Muscle layer of duodenum (tissue), 2 donors: ENCODE data around the gene CEMIP2.

ENCODE experiments used
- H3K27ac ChIP-seq: one replicate; pipeline ENCODE4 v1.7.0; 2013; ENCODE audit warnings: mild to moderate bottlenecking, low read length
- H3K27me3 ChIP-seq: one replicate; pipeline ENCODE4 v1.7.0; 2013; ENCODE audit warnings: low read depth, mild to moderate bottlenecking, control low read depth, low read length
- H3K36me3 ChIP-seq, 2 donors: one replicate each; pipeline ENCODE4 v1.7.0; 2013; ENCODE audit warnings: low read length in 2 of 2, control low read depth in 1 of 2, mild to moderate bottlenecking in 1 of 2; ENCODE audit not compliant: insufficient read depth in 2 of 2, control insufficient read depth in 1 of 2
- H3K4me1 ChIP-seq, 2 donors: one replicate each; pipeline ENCODE4 v1.7.0; 2013; ENCODE audit warnings: low read length in 2 of 2, mild to moderate bottlenecking in 2 of 2, control low read depth in 1 of 2, moderate library complexity in 1 of 2; ENCODE audit not compliant: insufficient read depth in 2 of 2, control insufficient read depth in 1 of 2
- H3K4me3 ChIP-seq, 2 donors: one replicate each; pipeline ENCODE4 v1.7.0; 2013; ENCODE audit warnings: low read length in 2 of 2, low read depth in 1 of 2, mild to moderate bottlenecking in 1 of 2
- H3K9me3 ChIP-seq, 2 donors: one replicate each; pipeline ENCODE4 v1.7.0; 2013; ENCODE audit warnings: low read length in 2 of 2, control low read depth in 1 of 2, mild to moderate bottlenecking in 1 of 2; ENCODE audit not compliant: control insufficient read depth in 1 of 2
- donor health status: healthy.

The CEMIP2 gene

DNA sequence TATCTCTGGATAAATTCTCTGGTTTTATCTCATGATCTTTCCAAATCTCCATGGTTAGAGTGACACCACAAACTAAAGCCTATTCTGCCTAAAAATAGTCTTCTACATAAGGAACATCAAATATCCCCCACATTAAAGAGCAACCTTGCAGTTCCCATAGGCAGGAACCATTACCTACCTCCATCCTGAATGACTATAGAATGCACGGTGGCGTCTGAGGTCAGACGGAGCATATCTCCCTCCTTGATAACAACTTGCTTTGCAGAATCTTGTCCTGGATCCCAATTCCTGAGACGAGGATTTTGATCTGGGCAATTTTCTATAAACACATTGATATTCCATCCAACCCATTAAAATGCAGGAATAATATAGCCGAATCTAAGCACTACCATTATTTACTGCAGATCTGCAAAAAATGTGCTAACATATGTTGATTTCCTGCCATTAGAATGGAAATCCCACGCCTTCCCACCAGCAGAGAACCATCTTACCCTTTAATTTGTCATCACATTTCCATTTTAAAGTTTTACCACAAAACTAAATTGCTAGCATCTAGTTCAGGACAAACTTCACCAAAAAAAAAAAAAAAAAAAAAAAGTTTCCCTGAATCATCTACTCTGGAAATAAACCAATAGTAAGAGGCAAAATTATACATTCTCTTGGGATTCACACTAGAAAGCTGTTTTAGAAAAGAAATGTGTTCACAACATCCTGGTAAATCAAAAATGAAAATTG is 22.1 kb downstream of the CEMIP2 start:
- Histone ChIP-seq H3K27ac (no peak overlapping the region), H3K36me3 (peaks cover 8 to 25% of the 10 kb centered on the region in 2 donors), H3K4me1 (peaks cover 0 to 3% of the 10 kb centered on the region in 2 donors), H3K4me3 (no peak overlapping the region), H3K9me3 (no peaks in the 10 kb centered on the region), H3K27me3 (no peaks in the 10 kb centered on the region)

DNA sequence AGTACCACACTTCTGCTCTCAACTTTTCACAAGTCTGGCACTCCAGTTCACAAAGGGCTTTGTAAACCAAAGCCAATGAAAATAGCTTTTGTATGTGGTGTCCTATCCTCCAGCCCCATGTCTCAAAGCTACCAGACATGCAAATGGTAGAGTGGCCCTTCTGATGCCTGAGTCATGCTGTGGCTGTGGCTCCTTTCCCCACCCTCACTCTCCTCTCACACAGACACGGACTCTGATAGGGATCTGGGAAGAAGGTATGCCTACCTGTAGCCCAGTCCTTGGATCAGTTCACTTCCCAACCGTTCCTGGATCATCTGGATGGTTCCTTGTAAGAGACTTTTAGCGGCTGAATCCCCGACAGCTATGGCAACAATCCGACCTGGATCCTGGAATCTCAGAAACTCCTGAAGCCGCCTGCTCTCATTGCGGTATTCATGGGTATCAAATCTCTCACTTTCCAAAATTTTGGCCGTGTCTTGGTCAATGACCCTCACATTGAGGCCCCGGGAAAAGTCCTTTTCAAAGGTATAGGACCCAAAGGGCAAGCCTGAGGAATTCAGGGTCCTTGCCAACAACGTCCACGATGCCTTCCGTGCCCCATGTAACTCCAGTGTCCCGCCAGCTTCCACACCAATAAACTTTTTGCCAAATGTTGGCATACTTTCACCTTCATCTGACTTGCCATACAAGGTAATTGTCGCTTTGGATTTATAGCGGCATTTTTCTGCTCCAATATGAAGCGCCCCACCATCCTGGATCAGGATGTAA is 23.4 kb downstream of the CEMIP2 start:
- Histone ChIP-seq H3K27ac (no peak overlapping the region), H3K4me1 (peaks cover 0 to 3% of the 10 kb centered on the region in 2 donors), H3K4me3 (no peak overlapping the region), H3K36me3 (peaks cover 8 to 25% of the 10 kb centered on the region in 2 donors), H3K9me3 (no peaks in the 10 kb centered on the region), H3K27me3 (no peaks in the 10 kb centered on the region)

DNA sequence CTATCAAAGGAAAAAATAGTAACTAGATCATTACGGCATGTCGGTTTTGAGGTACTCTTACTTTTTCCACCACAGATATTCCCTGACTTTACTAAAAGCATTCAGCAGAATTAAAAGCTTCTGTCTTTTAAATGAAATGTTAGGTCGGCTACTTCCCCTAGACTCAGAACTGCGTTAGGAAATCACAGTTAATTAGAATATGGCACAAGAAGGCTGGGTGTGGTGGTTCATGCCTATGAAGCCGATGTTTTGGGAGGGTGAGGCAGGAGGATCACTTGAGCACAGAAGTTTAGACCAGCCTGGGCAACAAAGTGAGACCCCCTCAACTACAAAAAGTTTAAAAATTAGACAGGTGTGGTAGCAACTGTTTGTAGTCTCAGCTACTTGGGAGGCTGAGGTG is 24.4 kb downstream of the CEMIP2 start:
- Histone ChIP-seq H3K27ac (no peak overlapping the region), H3K36me3 (peaks cover 8 to 22% of the 10 kb centered on the region in 2 donors), H3K27me3 (no peaks in the 10 kb centered on the region), H3K9me3 (no peaks in the 10 kb centered on the region), H3K4me3 (no peak overlapping the region), H3K4me1 (peaks cover 0 to 3% of the 10 kb centered on the region in 2 donors)

DNA sequence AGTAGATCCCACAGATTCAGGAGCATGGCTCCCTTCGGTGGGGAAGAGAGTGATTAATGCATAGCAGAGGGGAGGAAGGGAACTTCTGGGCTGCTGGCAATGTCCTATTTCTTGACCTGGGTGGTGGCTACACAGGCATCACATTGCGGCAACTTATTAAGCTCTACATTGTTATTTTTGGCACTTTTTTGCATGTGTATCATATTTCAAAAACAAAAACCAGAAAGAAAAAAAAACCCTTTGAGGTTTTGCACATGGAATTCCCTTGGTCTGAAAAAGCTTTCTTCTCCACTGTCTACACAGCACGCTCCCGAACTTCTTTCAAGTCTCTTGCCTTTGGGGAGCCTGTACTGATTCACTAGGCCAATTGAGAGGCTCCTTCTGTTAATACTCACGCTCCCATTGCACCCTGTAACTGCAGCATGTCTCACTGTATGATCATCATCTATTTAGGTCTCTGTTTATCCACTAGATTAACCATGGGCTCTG is 25.1 kb downstream of the CEMIP2 start:
- no peak overlapping the region for H3K27ac ChIP-seq
- H3K9me3 ChIP-seq, result no peaks in the 10 kb centered on the region
- H3K4me3 ChIP-seq, result no peak overlapping the region
- no peaks in the 10 kb centered on the region for H3K27me3 ChIP-seq
- peaks cover 0 to 3% of the 10 kb centered on the region in 2 donors for H3K4me1 ChIP-seq
- peaks cover 8 to 17% of the 10 kb centered on the region in 2 donors for H3K36me3 ChIP-seq

DNA sequence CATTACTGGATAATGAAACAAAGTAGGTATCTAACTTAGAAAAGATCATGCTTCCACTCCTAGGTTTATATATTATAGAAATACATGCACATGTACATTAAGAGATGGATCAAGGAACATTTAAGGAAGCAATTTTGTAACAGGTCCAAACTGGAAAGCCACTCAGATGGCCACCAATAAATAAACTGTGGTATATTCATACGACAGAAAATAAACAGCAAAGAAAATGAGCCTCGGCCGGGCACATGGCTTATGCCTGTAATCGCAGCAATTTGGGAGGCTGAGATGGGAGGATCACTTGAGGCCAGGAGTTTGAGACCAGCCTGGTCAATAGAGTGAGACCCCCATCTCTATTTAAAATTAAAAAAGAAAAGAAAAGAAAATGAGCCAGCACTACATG is 25.6 kb downstream of the CEMIP2 start:
- Histone ChIP-seq H3K27me3 (no peaks in the 10 kb centered on the region), H3K27ac (no peak overlapping the region), H3K36me3 (peaks cover 8 to 15% of the 10 kb centered on the region in 2 donors), H3K4me3 (no peak overlapping the region), H3K9me3 (no peaks in the 10 kb centered on the region), H3K4me1 (peaks cover 0 to 3% of the 10 kb centered on the region in 2 donors)

DNA sequence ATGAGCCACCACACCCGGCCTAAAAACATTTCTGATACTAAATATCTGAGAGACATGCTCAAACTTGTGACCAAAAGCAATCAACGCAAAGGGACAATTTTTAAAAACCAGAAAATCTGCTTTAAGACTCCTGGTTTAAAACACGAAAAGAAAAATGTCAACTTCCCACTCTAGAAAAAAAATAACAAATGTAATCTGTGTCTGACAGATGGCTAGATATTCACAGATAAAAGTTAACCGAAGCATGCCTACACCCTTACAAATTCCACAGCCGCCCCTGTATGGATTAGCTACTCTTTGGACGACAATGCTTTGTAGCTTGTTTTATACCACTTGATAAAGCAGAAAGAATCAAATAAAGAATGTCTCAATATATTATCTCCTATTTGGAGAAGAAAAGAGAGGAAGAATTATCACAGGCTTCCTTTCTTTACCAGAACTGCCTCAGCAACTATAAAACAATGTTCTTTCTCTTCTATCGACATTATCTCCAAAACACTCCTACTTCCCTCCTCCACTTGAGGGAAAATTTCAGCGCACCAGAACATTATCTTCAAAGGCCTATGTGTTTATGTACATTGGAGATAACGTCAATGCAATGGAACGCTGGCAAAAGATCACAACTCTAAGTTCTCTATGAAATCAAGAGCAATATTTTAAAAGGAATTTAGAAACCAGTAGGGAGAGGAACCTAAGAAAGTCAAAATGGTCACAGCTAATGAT is 26.2 kb downstream of the CEMIP2 start:
- H3K4me3 ChIP-seq, result no peak overlapping the region
- peaks cover 8 to 12% of the 10 kb centered on the region in 2 donors for H3K36me3 ChIP-seq
- no peaks in the 10 kb centered on the region for H3K27me3 ChIP-seq
- no peaks in the 10 kb centered on the region for H3K9me3 ChIP-seq
- H3K27ac ChIP-seq, result no peak overlapping the region
- H3K4me1 ChIP-seq, result peaks cover 0 to 3% of the 10 kb centered on the region in 2 donors

DNA sequence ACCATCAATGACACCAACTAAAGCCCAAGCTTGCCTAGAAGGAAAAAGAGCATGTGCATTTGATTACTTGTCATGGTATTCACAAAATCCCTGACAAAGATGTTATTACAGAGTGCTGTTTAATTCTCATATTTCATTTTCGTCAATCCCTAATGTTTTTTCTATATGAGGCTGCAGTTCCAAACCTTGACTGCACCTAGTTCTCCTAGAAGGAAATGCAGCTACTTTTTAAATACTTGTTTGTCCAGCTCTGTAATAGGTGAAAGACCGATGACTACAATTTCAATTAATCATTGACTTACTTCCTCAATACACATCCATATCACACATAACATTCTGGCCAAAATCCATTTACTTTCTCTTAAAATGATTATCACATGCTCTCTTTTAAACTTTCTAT is 28.1 kb downstream of the CEMIP2 start:
- Histone ChIP-seq H3K4me1 (peaks cover 0 to 3% of the 10 kb centered on the region in 2 donors), H3K27me3 (no peaks in the 10 kb centered on the region), H3K27ac (no peak overlapping the region), H3K9me3 (no peaks in the 10 kb centered on the region), H3K4me3 (no peak overlapping the region), H3K36me3 (peaks cover 13 to 17% of the 10 kb centered on the region in 2 donors)

DNA sequence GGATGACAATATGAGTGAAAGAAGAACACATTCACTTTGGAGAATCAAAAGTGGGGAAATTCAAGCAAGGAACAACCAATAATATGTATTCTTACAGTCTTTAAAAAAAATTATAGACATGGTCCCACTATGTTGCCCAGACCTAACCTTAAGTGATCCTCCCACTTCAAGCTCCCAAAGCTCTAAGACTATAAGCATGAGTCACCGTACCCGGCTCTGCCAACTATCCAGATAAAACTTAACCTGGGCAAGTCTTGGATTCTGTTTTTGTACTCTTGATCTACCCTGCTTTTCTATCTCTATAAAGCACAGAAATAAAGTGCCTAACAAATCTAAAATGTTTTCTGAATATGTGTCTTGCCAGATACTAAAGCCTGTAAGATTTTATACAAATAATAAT is 30.9 kb downstream of the CEMIP2 start:
- Histone ChIP-seq H3K27me3 (no peaks in the 10 kb centered on the region), H3K36me3 (peaks cover 9 to 18% of the 10 kb centered on the region in 2 donors), H3K4me1 (no peaks in the 10 kb centered on the region), H3K27ac (no peak overlapping the region), H3K4me3 (no peak overlapping the region), H3K9me3 (no peaks in the 10 kb centered on the region)

DNA sequence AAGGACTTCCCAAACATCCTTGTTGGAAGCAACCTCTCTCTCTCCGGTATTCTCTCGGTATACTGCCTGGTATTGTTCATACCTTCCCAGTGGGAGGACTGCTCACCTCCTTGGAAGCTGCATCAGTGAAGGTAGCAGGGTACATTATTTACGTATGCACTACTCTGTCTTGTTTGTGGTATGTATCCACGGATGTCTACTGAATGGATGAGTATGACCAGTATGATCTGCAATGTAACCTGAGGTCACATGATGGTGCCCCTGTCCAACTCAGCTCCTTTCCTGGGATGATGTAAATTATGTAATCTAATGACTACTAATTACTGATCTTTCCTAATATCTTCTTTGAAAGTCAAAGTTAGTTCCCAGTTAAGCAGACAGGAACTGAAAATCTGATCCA is 32.1 kb downstream of the CEMIP2 start:
- Histone ChIP-seq H3K9me3 (no peaks in the 10 kb centered on the region), H3K27me3 (no peaks in the 10 kb centered on the region), H3K36me3 (peaks cover 16 to 29% of the 10 kb centered on the region in 2 donors), H3K27ac (no peak overlapping the region), H3K4me3 (no peak overlapping the region), H3K4me1 (no peaks in the 10 kb centered on the region)

DNA sequence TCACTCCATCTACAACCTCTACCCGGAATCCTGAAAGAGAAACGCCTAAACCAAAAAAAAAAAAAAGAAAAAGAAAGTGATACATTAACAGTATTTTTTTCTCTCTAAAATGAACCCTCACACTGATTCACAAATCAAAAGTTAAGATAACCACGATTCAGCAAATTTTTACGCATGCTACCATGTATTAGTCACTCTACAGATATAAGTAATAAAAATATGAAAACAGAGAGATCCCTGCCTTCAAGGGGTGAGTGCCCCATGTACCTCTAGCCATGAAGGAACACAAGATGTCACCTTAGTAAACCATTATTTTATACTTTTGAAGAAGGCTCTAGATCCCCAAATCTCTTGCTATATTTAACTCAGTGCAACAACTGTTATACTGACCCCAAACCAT is 33.4 kb downstream of the CEMIP2 start:
- no peaks in the 10 kb centered on the region for H3K27me3 ChIP-seq
- peaks cover 21 to 37% of the 10 kb centered on the region in 2 donors for H3K36me3 ChIP-seq

DNA sequence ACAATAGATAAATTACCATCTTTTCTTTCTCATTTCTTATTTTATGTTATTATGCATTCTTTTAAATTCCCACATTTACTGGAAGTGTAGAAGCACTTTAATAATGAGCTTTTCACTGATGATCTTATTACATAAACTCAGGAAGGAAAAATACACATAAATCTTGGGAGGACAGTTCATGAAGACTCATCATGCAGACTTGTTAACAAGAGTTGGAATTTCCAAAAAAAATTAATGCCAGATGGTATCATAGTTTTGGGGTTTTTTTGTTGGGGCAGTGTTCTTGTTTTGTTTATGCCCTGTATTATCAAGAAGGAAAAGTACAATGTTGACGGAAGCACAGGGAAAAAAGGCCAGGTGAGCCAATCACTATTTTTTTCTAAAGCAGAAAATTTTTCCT is 35.1 kb downstream of the CEMIP2 start:
- Histone ChIP-seq H3K27me3 (no peaks in the 10 kb centered on the region), H3K36me3 (peaks cover 35 to 37% of the 10 kb centered on the region in 2 donors), H3K4me1 (no peaks in the 10 kb centered on the region), H3K27ac (no peak overlapping the region), H3K9me3 (no peaks in the 10 kb centered on the region), H3K4me3 (no peak overlapping the region)

More for the DNA sequence above, 33.4 kb downstream of the CEMIP2 start:
- Histone ChIP-seq H3K27ac (no peak overlapping the region), H3K9me3 (no peaks in the 10 kb centered on the region), H3K4me1 (no peaks in the 10 kb centered on the region), H3K4me3 (no peak overlapping the region)
